Prostate gland (tissue), 2 donors: ENCODE data around the gene PMP22.

ENCODE experiments used
- POLR2A ChIP-seq: fragments of 450-650 bp; IDR thresholded peaks from one replicate; pipeline ENCODE4 v1.6.1; 2016; ENCODE audit warnings: antibody characterized with exemption, mild to moderate bottlenecking
- POLR2AphosphoS5 ChIP-seq: sonication (generic); formaldehyde crosslinking; IDR thresholded peaks from one replicate; pipeline ENCODE4 v1.6.1; 2017; ENCODE audit warnings: antibody characterized with exemption
- TF ChIP-seq, protein P1 (sequence below), 4 experiments: fragments of 200-600 bp in 2 of 4; fragments of 450-650 bp in 2 of 4; sonication (generic) in 2 of 4; IDR thresholded peaks; 1 replicate in 3 of 4; 2 replicates in 1 of 4; pipeline ENCODE4 v1.5.1; 2016 to 2019; ENCODE audit warnings: antibody characterized with exemption in 4 of 4, mild to moderate bottlenecking in 2 of 4, moderate library complexity in 2 of 4

DNA sequence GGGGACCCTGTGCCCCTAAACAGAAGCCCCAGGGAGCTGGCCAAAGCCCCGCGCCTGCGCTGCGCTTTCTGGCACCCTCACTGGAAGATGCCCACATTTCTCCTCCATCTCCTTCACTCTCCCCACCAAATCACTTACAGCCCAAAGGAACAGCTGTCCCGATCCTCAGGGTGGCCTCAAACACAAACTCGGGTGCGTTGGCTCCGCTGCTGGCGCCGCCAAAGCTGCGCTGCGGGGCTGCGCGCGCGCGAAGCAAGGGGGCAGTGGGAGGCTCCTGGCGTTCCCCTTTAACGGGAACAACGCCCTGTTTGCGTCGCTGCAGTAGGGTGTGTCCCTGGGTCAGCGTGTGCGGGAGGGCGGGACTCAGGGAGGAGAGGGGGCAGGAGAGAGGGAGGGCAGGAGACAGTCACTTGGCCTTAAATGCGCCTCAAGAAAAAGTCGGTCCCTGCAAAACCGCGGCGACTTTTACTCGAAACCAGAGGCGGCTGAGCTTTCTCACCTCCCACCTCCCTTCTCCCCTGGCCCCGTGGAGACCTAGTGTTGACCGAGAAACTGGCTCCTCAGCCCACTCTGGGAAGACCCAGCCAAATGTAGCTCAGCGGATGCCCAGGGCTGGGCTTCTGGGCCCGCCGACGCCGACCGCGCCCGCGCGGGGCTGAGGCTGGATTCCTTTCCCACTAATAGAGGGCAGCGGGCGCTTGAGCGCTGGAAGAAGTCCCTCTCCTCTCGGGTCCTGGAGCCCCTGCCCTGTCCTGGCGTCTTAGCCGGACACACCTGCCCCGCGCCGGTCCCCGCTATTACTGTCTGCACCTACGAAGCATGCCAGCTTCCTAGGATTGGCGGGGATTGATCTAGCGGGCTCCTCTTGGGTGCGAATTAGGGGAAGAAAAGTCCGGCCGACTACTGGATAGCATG lies 2.6 kb downstream of the PMP22 start:
- TF ChIP-seq, protein P1, sequence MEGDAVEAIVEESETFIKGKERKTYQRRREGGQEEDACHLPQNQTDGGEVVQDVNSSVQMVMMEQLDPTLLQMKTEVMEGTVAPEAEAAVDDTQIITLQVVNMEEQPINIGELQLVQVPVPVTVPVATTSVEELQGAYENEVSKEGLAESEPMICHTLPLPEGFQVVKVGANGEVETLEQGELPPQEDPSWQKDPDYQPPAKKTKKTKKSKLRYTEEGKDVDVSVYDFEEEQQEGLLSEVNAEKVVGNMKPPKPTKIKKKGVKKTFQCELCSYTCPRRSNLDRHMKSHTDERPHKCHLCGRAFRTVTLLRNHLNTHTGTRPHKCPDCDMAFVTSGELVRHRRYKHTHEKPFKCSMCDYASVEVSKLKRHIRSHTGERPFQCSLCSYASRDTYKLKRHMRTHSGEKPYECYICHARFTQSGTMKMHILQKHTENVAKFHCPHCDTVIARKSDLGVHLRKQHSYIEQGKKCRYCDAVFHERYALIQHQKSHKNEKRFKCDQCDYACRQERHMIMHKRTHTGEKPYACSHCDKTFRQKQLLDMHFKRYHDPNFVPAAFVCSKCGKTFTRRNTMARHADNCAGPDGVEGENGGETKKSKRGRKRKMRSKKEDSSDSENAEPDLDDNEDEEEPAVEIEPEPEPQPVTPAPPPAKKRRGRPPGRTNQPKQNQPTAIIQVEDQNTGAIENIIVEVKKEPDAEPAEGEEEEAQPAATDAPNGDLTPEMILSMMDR (IDR thresholded peaks at IDR 0.05), result peak in 2 of 4 experiments; percentile 4 to 28
- TF ChIP-seq POLR2AphosphoS5 (peak; percentile 70), POLR2A (peak; percentile 20)
